H1 (cell line): ENCODE data around the gene TTC27. TPM values are rescaled to one million over a fixed set of nuclear protein-coding genes. Genes with fewer than 3 reads are reported as not detected.

Experiments used
- CTCF ChIA-PET: fragments of 300-600 bp; sonication (Branson Sonifier 250); formaldehyde crosslinking; loops from one replicate; lab custom pipeline; 2021; ENCODE audit not compliant: partially characterized antibody; lab: Charles Lee
- POLR2A ChIA-PET: fragments of 300-600 bp; sonication (Branson Sonifier 250); formaldehyde crosslinking; loops from one replicate; lab custom pipeline; 2021; ENCODE audit warnings: inconsistent platforms; ENCODE audit not compliant: partially characterized antibody; lab: Charles Lee
- DNase-seq, 2 experiments: peaks; one replicate each; pipeline versions ENCODE4 v3.0.0 to v3.0.0-alpha.2; 2010 to 2022; ENCODE audit warnings: low spot score in 2 of 2, low read depth in 1 of 2, mixed read lengths in 1 of 2
- FAIRE-seq: peaks from 2 replicates; lab custom pipeline; 2011; peaks lifted over from hg19 to GRCh38; lab: Jason Lieb, UNC
- H2AFZ ChIP-seq: 2 replicates; pipeline ENCODE4 v1.8.1; 2012; ENCODE audit warnings: low read length, inconsistent platforms
- H2AK5ac ChIP-seq: 2 replicates; pipeline ENCODE4 v1.6.1; 2013; ENCODE audit warnings: low read depth, low read length
- H2BK120ac ChIP-seq: replicated peaks from 2 replicates; pipeline ENCODE3; 2013; ENCODE audit warnings: low read depth, low read length, inconsistent platforms
- H2BK12ac ChIP-seq: 2 replicates; pipeline ENCODE4 v1.6.1; 2013; ENCODE audit warnings: low read depth, low read length
- H2BK15ac ChIP-seq: 2 replicates; pipeline ENCODE4 v1.6.1; 2013; ENCODE audit warnings: low read length
- H2BK20ac ChIP-seq: 2 replicates; pipeline ENCODE4 v1.6.1; 2013; ENCODE audit warnings: low read length
- H2BK5ac ChIP-seq: 2 replicates; pipeline ENCODE4 v1.6.1; 2013; ENCODE audit warnings: low read depth, low read length
- H3K14ac ChIP-seq: 2 replicates; pipeline ENCODE4 v1.6.1; 2013; ENCODE audit warnings: inconsistent platforms; ENCODE audit not compliant: insufficient read length
- H3K18ac ChIP-seq: 2 replicates; pipeline ENCODE4 v1.6.1; 2013; ENCODE audit warnings: low read length; ENCODE audit errors: extremely low read depth
- H3K23ac ChIP-seq: 2 replicates; pipeline ENCODE4 v1.6.1; 2013; ENCODE audit warnings: inconsistent platforms; ENCODE audit not compliant: insufficient read length
- H3K23me2 ChIP-seq: 2 replicates; pipeline ENCODE4 v1.6.1; 2013; ENCODE audit warnings: low read depth, low read length
- H3K27ac ChIP-seq: 2 replicates; pipeline ENCODE4 v1.6.1; 2011; ENCODE audit warnings: low read depth, low read length, inconsistent platforms
- H3K27me3 ChIP-seq, 4 experiments: replicated peaks in 1 of 4; 1 replicate in 1 of 4; 2 replicates in 3 of 4; pipeline versions ENCODE4 v1.6.1 to v1.8.1; 2011 to 2013; ENCODE audit warnings: low read length in 3 of 4, mild to moderate bottlenecking in 3 of 4, inconsistent platforms in 2 of 4, mixed read lengths in 2 of 4, moderate library complexity in 1 of 4; ENCODE audit not compliant: control insufficient read depth in 3 of 4, insufficient read depth in 3 of 4; ENCODE audit errors: extremely low read depth in 1 of 4
- H3K36me3 ChIP-seq, 4 experiments: 2 replicates each; pipeline versions ENCODE4 v1.6.1 to v1.8.1; 2011 to 2013; ENCODE audit warnings: mild to moderate bottlenecking in 4 of 4, low read length in 3 of 4, moderate library complexity in 2 of 4, control low read depth in 1 of 4, inconsistent platforms in 1 of 4; ENCODE audit not compliant: insufficient read depth in 4 of 4, control insufficient read depth in 2 of 4
- H3K4ac ChIP-seq: replicated peaks from 2 replicates; pipeline ENCODE3; 2013; ENCODE audit warnings: low read length, low read depth, mixed read lengths, inconsistent platforms; ENCODE audit not compliant: insufficient read length
- H3K4me1 ChIP-seq, 4 experiments: replicated peaks in 1 of 4; 1 replicate in 1 of 4; 2 replicates in 3 of 4; pipeline versions ENCODE4 v1.6.1 to v1.8.1; 2011 to 2013; ENCODE audit warnings: low read length in 3 of 4, inconsistent platforms in 2 of 4, mixed read lengths in 1 of 4; ENCODE audit not compliant: insufficient read depth in 4 of 4, control insufficient read depth in 3 of 4
- H3K4me2 ChIP-seq, 2 experiments: 2 replicates each; pipeline versions ENCODE4 v1.6.1 to v1.8.1; 2011 to 2013; ENCODE audit warnings: low read depth in 2 of 2, low read length in 2 of 2, control low read depth in 1 of 2, inconsistent platforms in 1 of 2, mild to moderate bottlenecking in 1 of 2; ENCODE audit not compliant: insufficient read depth in 1 of 2
- H3K4me3 ChIP-seq, 4 experiments: fragments of 200-600, 300-600 bp in 1 of 4; sonication (generic), shearing (Covaris generic), sonication (Bioruptor Twin) in 1 of 4; 2 replicates each; pipeline versions ENCODE4 v1.5.1 to v1.8.1; 2011 to 2016; ENCODE audit warnings: low read length in 4 of 4, low read depth in 3 of 4, control low read depth in 2 of 4, inconsistent platforms in 2 of 4, mild to moderate bottlenecking in 2 of 4, mixed read lengths in 1 of 4, moderate library complexity in 1 of 4; ENCODE audit not compliant: insufficient read depth in 2 of 4; ENCODE audit errors: extremely low read depth in 1 of 4
- H3K56ac ChIP-seq: replicated peaks from 2 replicates; pipeline ENCODE3; 2013; ENCODE audit warnings: low read depth, mild to moderate bottlenecking, mixed read lengths, low read length, inconsistent platforms; ENCODE audit not compliant: insufficient read length
- H3K79me1 ChIP-seq: 2 replicates; pipeline ENCODE4 v1.6.1; 2013; ENCODE audit warnings: low read depth, low read length, control low read depth
- H3K79me2 ChIP-seq, 2 experiments: 2 replicates each; pipeline versions ENCODE4 v1.6.1 to v1.8.1; 2012 to 2013; ENCODE audit warnings: low read length in 2 of 2, mild to moderate bottlenecking in 2 of 2, inconsistent platforms in 1 of 2; ENCODE audit not compliant: insufficient read depth in 2 of 2, control insufficient read depth in 1 of 2
- H3K9ac ChIP-seq, 4 experiments: replicated peaks in 1 of 4; 1 replicate in 1 of 4; 2 replicates in 3 of 4; pipeline versions ENCODE4 v1.6.1 to v1.8.1; 2011 to 2013; ENCODE audit warnings: low read depth in 3 of 4, low read length in 3 of 4, control low read depth in 2 of 4, mild to moderate bottlenecking in 2 of 4, moderate library complexity in 2 of 4, inconsistent platforms in 1 of 4; ENCODE audit errors: extremely low read depth in 1 of 4
- H3K9me3 ChIP-seq, 2 experiments: 2 replicates each; pipeline versions ENCODE4 v1.6.1 to v1.8.1; 2012 to 2013; ENCODE audit warnings: mild to moderate bottlenecking in 2 of 2, moderate library complexity in 2 of 2, control low read depth in 1 of 2, inconsistent platforms in 1 of 2, low read depth in 1 of 2, low read length in 1 of 2, mixed read lengths in 1 of 2; ENCODE audit not compliant: insufficient read depth in 2 of 2
- H4K20me1 ChIP-seq, 2 experiments: replicated peaks in 1 of 2; 2 replicates each; pipeline versions ENCODE3 to v1.8.1; 2011 to 2013; ENCODE audit warnings: inconsistent platforms in 2 of 2, low read length in 2 of 2, mild to moderate bottlenecking in 1 of 2; ENCODE audit not compliant: insufficient read depth in 2 of 2, control insufficient read depth in 1 of 2
- H4K5ac ChIP-seq: 2 replicates; pipeline ENCODE4 v1.6.1; 2013; ENCODE audit warnings: low read length, low read depth, mixed read lengths, inconsistent platforms; ENCODE audit not compliant: insufficient read length
- H4K8ac ChIP-seq: 2 replicates; pipeline ENCODE4 v1.8.0; 2013; ENCODE audit warnings: mild to moderate bottlenecking, moderate library complexity, low read length, inconsistent platforms; ENCODE audit not compliant: insufficient read depth; ENCODE audit errors: extremely low read depth
- H4K91ac ChIP-seq: replicated peaks from 2 replicates; pipeline ENCODE3; 2013; ENCODE audit warnings: low read length, mixed read lengths, inconsistent platforms; ENCODE audit not compliant: insufficient read length
- GABPA ChIP-seq: IDR thresholded peaks from 2 replicates; pipeline ENCODE4 v1.6.1; 2011; ENCODE audit warnings: mild to moderate bottlenecking, low read length, moderate library complexity, borderline replicate concordance; ENCODE audit not compliant: insufficient read depth
- SP4 ChIP-seq: IDR thresholded peaks from 2 replicates; pipeline ENCODE4 v1.6.1; 2012; ENCODE audit warnings: low read length, inconsistent platforms
- TAF1 ChIP-seq: IDR thresholded peaks from 2 replicates; pipeline ENCODE4 v1.6.1; 2011; ENCODE audit warnings: mild to moderate bottlenecking, low read depth, low read length
- TBP ChIP-seq: IDR thresholded peaks from 2 replicates; pipeline ENCODE4 v1.6.1; 2011; ENCODE audit warnings: low read depth, low read length, improper control_type of control experiment
- WGBS, 2 experiments: shearing (Covaris generic) in 1 of 2; methylation state at CpG; one replicate each; pipeline versions ENCODE4 v1.1.6 to v1.1.7; 2013 to 2015; ENCODE audit warnings: low lambda C conversion rate in 2 of 2, mixed read lengths in 2 of 2, inconsistent platforms in 1 of 2, low coverage in 1 of 2, missing lambda C conversion rate in 1 of 2; ENCODE audit not compliant: insufficient replicate concordance in 2 of 2, insufficient coverage in 1 of 2, insufficient read length in 1 of 2; ENCODE audit errors: extremely low coverage in 1 of 2, missing lambda C conversion rate in 1 of 2; 5-methylcytosine and 5-hydroxymethylcytosine counted together
- polyA plus RNA-seq, 7 experiments: library from polyadenylated mRNA; depleted of rRNA in 3 of 7; stranded (reverse) in 5 of 7; unstranded in 2 of 7; fragments of >200 nt in 5 of 7; fragments of 200-250 nt in 2 of 7; gene quantifications; 1 replicate in 5 of 7; 2 replicates in 1 of 7; 4 replicates in 1 of 7; pipeline versions ENCODE4 v1.2.1 to v1.2.3, GENCODE V29; 2011 to 2013; ENCODE audit warnings: missing spikeins in 2 of 7, mixed read lengths in 2 of 7
- total RNA-seq: library from RNA; stranded (reverse); fragmentation: NEBNext Ultra II Directional; extraction: Animal tissue kit (Norgen Biotek cat#: 25700); gene quantifications from 2 replicates; pipeline ENCODE4 v1.2.1, GENCODE V29; 2021
- TF ChIP-seq, protein P1 (sequence below): IDR thresholded peaks from 2 replicates; pipeline ENCODE4 v1.6.1; 2012; ENCODE audit warnings: inconsistent platforms

Gene TTC27
- total and polyA plus RNA-seq, 2 of the 8 experiments (the other 6 are each of a cell fraction or from before 2014, with no cell fraction given), result 13.8 to 29.1 TPM

DNA sequence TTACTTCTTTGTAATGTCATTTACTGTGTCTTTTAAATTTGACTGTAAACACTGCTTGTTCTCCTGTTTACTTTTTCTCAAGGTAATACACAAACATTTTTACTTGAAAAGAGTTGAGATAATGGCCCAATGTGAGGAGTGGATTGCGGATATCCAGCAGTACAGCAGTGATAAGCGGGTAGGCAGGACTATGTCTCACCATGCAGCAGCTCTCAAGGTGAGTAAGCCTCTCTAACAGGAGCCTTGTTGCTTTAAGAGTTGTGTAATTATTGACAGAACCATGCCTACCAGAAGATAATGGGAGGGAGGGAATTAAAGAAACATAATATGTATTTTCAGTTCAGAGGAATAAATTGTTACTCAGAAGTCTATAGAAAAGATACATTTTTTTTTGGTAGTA, 16.5 kb upstream of the TTC27 start:
- 100% methylated on average over 2 of the region's 2 CpGs; no CpG with 5 or more reads in 1 of the 2 experiments for WGBS, 2 experiments
- Histone ChIP-seq H3K56ac (no peak overlapping the region), H2BK120ac (no peak overlapping the region), H4K5ac (no peak overlapping the region), H3K4me1 (no peaks in the 10 kb centered on the region), H3K9me3 (no peaks in the 10 kb centered on the region), H3K4ac (no peak overlapping the region), H3K79me1 (no peaks in the 10 kb centered on the region), H4K20me1 (no peaks in the 10 kb centered on the region), H3K9ac (no peak overlapping the region), H3K14ac (no peak overlapping the region), H4K91ac (no peak overlapping the region), H2BK15ac (no peak overlapping the region), H2AK5ac (no peak overlapping the region), H3K79me2 (no peaks in the 10 kb centered on the region), H4K8ac (no peak overlapping the region), H2BK5ac (no peak overlapping the region), H3K23me2 (no peaks in the 10 kb centered on the region; the same call in 1 of the 2 replicates), H3K27me3 (no peaks in the 10 kb centered on the region), H3K18ac (no peak overlapping the region), H2AFZ (no peak overlapping the region), H3K4me3 (no peak overlapping the region), H3K4me2 (no peak overlapping the region), H3K27ac (no peak overlapping the region), H2BK20ac (no peak overlapping the region), H3K23ac (no peak overlapping the region), H2BK12ac (no peak overlapping the region), H3K36me3 (peaks cover 6 to 50% (median 11%) of the 10 kb centered on the region in 4 experiments; a peak in 7 of 8 replicates)
- CTCF ChIA-PET, result no interaction called here
- POLR2A ChIA-PET, result no interaction called here
- DNase-seq (no peak), FAIRE-seq (no peak)
- no peak for TF ChIP-seq SP4
- TF ChIP-seq TAF1, result no peak
- TF ChIP-seq, protein P1, sequence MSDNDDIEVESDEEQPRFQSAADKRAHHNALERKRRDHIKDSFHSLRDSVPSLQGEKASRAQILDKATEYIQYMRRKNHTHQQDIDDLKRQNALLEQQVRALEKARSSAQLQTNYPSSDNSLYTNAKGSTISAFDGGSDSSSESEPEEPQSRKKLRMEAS, result no peak
- no peak for TF ChIP-seq TBP
- no peak for TF ChIP-seq GABPA
